Neural progenitor cell (in vitro differentiated cells): Measurements from ENCODE around the gene NASP.

Source experiments
- CTCF ChIP-seq: fragments of 200-600 bp; sonication (generic); IDR thresholded peaks from 2 replicates; pipeline ENCODE4 v1.5.1; 2017; ENCODE audit warnings: antibody characterized with exemption, mild to moderate bottlenecking
- EZH2 ChIP-seq: fragments of 200-600 bp; sonication (generic); IDR thresholded peaks from 2 replicates; pipeline ENCODE4 v1.6.1; 2017; ENCODE audit warnings: antibody characterized with exemption, mild to moderate bottlenecking, moderate library complexity
- EZH2phosphoT487 ChIP-seq: fragments of 200-600 bp; sonication (generic); IDR thresholded peaks from 2 replicates; pipeline ENCODE4 v1.6.1; 2017; ENCODE audit warnings: antibody characterized with exemption

GRCh38 chr1:45583666-45584350 is at the start of gene NASP:
- no peak for TF ChIP-seq CTCF
- no peak for TF ChIP-seq EZH2phosphoT487
- TF ChIP-seq EZH2, result no peak
